Measurements from ENCODE around the gene UPK1B. TPM values are rescaled to one million over a fixed set of nuclear protein-coding genes. Genes with fewer than 3 reads are reported as not detected.

The UPK1B gene
- total RNA-seq (2014; rRNA removed; shearing (Covaris generic)), result not detected in 2 replicates

GRCh38 chr3:119173325-119173724 is at the start of gene UPK1B:
Gene UPK1B, plus strand, starts transcription at chr3:119173598. Its CDS starts 13,144 bp downstream, at chr3:119186742.

DNA sequence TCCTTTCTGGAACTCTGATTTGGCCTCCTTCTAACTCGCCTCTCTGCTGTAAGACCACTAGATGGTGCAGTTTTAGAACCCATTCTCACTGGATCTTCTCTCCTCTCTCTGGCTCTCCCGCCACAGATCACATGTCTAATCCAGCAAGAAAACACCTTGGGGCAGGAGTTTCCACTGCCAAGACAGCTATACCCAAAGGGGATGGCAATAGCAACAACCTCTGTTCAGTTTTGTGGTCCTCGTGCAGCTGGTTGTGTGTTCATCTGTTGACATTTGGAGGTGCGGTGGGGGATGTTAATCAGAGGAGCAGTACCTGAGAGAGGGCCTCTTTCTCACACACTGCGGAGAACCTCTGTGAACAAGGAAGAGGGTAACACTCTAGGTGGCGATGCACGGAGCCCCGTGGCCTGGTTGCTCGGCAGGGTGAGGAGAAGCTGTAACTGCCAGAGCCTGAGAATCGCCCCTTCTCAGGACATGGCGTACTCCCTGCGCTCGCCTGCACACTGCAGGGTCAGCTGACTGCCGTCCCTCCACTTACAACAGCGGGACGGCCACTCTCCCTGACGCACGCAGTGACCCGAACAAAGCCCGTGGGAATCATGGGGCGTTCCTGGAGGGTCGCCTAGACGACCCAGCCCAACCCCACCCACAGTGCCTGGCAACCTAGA is 27.8 kb upstream of the UPK1B start, which contains the start of gene TEX55:
TSS of gene TEX55 (plus strand) at position 666 of the 668 bp plus-strand sequence. CDS start 25 bp downstream, outside the sequence.

DNA sequence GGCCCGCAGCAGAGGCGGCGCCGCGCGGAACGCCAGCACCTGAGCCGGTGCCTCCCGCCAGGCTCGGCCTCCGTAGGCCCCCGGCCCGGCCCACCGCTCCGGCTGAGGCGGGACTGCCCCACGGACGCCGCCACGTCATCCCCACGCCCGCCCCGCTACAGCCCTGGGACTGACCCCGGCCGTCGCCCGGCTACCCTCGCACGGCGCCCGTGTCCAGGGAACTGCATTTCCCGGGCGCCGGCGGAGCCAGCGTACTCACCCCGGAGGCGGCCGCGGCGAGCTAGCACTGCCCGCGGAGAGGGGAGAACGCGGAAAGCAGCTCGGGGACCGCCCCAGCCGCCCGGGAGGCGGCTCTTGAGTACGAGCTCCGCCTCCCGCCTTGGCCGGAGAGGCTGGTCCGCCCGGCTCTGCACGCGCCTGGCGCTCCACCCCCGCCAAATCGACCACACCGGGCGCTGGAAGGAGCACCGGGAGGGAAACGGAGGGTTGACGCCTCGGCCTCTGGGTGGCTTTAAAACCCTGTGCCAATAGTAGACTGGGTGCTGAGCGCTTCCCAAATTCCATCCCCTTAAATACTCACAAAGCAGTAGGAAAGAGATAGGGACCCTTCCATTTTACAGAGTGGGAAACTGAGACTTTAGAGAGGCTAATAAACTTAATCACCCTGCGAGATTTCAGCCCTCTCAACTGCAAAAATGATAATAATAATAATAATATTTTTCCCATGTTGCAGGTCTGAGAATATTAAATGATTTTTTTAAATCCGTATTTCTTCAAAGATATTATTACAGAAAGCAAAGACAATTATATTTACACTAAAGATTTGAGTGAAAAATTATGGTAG is 67.4 kb downstream of the UPK1B start, which contains the start of gene B4GALT4:
TSS of gene B4GALT4 (minus strand) at position 288 of the 844 bp plus-strand sequence. CDS start 10,779 bp downstream, outside the sequence.

Other genes starting within 250 kb of the UPK1B start
- 0.11 and 0.29 TPM in 2 replicates for gene IGSF11, start 138.8 kb upstream of the UPK1B start, total RNA-seq (2014; rRNA removed; shearing (Covaris generic))
- not detected in 2 replicates for gene TEX55, start 27.4 kb upstream of the UPK1B start, total RNA-seq (2014; rRNA removed; shearing (Covaris generic))
- gene B4GALT4, start 67.3 kb downstream of the UPK1B start, total RNA-seq (2014; rRNA removed; shearing (Covaris generic)), result 10.8 and 13.0 TPM in 2 replicates
- 3.6 and 3.8 TPM in 2 replicates for gene ARHGAP31, start 120.8 kb downstream of the UPK1B start, total RNA-seq (2014; rRNA removed; shearing (Covaris generic))

All from A375 (cell line).